Activated CD8-positive, alpha-beta memory T cell treated with anti-CD3 and anti-CD28 coated beads, Interleukin-2, amount 50 U/mL, for 4 hours (primary cell): Measurements from ENCODE around the gene CACNA1E.

Experiments
- DNase-seq: peaks from one replicate; pipeline ENCODE4 v3.0.0-alpha.2; 2020

Gene CACNA1E

DNA sequence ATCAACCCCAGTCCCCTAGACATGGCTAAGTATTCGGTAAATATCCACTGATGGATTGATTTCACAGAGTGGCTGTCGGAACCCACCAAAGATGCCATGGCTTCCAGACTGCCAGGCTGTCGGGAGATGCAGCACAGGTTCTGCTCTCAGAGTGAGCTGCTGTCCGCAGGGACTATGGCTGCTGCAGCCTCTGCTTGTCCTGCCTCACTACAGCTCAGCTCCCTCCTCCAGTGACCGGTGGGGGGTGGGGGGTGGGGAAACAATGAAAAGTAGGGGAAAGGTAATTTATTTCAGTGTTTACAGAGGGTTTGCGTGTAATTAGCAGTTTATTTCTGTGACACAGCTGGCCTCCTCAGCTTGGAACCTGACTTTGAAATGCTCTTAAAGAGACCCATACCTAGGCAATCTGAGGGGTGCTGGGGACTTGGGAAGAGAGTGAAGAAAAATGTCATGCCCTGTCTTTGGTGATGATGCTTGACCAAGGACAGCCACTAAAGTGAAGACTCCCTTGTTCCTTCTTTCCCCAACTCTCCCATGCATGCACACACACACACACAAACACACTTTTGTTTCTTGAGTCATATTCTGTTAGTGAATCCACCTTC, 109.0 kb downstream of the CACNA1E start:
- DNase-seq: no peak

DNA sequence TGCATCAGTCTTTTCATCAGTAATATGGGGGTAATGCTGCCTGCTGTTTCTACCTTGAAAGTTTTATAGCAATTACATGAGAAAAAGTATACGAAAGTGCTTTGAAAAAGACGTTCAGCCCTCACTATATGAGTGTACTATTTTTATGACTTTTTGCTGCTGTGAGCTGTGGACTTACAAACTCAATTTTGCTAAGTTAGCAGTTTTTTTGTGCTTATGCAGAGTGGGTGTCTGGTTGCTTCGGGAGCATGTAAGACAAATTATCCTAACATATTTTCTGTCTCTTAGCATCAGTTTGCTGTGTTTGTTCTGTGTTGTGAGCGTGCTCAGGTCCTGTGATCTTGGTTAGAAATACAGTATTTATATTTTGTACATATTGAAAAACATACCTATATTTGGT, 109.7 kb downstream of the CACNA1E start:
- DNase-seq: no peak

DNA sequence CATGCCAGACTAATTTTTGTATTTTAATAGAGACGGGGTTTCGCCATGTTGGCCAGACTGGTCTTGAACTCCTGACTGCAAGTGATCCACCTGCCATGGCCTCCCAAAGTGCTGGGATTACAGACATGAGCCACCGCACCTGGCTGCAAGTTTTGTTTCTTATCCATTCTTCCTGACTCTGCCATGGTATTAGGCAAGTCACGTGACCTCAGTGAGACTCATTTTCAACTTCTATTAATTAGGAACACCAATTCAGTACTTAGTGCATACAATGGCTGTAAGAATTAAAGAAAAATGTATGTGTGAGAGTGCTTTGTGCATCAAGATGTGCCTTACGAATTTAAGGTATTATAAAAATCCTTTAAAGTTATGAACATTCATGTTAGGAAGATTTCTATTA, 111.2 kb downstream of the CACNA1E start:
- no peak for DNase-seq

DNA sequence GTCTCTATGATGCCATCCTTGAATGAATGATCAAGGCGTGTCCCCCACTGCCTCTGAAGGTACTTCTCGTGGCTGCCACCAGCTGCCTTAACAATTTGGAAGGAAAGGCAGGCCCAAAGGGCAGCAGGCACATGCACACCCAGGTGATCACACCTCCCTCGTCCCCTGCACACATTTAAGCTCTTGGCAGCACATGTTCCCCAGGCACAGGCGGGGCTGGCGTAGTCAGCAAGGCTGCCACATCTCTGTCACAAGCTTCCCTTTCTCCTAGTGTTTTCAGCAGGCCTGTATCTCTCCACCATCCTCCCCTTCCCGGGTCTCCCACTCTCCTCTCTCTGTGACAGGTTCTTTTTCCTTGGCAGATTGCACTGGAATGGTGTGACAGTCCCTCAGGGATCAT, 111.9 kb downstream of the CACNA1E start:
- DNase-seq: no peak

DNA sequence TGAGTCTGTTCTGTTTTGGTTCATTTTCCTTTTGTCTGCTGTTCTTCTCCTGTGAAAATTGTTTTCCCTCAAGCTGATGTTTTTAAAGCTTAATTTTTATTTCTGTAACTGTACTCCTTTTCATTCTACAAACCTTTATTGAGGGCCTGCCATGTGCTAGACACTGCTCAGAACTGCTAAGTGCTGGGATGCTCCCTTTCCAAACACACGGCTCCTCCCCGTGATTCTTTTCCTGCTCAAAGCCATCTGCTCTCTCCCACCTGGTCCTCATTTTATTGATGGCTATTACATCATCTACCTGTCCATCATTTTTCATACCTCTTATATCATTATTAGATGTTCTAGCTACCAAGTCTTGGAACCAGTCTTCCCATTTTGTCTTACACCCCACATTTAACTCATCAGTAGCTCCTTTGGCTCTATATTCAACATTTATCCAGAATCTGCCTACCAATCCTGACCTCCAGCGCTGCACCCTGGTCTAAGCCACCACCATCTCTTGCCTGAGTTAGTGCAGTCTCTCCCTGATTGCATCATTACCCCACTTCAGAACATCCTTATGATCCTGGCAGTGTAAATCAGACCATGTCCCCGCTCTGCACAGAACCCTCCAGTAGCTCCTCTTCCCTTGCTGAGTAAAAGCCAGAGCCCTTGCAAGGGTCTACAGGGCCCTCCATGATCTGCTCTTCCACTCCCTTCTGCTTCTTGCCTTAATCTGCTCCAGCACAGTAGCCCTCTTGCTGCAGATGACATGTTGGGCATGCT, 118.1 kb downstream of the CACNA1E start:
- no peak for DNase-seq

DNA sequence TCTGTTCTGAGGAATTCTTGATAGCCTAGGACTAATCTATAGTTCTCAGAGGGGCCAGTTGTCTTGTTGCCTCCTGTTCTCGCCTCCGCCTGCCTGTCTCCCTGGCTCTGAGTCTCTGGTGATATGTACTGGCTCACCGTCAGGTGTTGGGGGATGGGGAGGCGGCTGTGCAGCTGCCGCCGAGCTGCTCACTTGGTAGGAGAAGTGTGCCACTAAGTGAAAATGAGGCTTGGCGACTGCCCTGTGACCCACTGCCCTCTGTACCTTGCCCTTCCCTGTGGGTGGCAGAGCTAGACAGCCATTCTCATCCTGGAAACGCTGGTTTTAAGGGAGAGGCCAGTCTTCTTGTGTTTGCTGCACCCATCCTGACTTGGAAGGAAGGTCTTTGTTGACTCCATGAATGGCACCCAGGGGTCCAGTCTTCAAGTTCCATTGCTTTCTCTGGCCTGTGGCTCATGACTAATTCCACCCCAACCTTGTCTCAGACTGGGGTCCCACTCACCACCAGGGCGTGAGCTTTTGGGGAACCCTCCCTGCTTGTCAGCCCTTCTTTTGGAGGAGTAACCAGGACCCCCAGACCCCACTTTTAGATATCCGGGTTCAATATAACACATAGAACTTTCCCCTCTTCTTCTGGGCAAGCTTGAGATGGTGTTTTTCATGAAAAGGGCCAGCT, 120.6 kb downstream of the CACNA1E start:
- DNase-seq: no peak

DNA sequence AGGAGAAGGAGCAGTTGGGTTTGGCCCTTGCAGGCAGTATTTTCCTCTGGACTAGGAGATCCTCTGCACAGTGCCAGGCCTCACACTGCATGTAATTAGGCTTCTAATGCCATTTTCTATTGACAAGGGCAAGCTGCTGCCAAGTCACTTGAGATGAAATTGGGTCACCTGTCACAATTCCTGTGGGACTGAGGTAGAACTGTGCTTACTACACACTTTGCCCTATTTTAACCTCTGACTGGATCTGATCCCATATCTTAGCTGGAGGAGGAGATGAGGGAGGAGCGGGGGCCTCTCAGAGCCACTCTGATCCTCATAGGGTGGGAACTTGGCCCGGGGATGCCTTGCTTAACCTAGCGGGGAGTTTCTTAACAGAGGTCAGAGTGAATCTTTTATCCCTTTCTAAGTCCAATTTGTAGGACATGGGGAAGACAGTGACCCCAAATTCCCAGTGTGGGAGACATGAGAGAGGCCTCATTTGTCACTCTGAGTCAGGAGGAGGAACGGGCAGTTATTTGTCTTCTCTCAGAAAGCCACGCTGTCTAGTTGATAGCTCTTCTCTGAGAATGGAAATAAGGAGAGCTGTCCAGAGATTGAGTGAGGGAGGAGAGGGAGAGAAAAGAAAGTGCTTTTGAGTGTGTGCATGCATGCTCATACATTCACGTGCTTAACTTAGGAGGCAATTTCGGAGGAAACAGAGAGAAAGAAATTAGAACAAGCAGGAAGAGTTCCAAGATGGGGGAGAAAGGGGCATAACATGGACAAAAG, 121.3 kb downstream of the CACNA1E start:
- DNase-seq: no peak

DNA sequence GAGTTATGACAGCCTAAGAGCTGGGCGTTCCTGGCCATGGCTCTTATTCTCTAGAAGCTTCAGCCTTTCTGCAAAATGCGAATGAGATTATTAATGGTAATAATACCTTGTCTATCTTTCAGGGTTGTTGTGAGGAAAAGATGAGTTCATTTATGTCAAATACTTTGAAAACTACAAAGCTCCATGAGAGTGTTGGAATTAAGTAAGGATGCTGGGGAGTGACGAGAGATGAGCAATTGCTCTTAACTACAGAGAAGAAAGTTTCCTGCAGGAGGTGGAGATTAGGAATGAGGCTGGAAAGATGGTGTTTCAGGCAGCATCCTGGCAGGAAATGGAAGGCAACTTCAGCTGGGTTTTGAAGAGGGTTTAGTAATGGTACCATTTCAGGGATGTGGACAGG, 124.2 kb downstream of the CACNA1E start:
- DNase-seq: no peak

DNA sequence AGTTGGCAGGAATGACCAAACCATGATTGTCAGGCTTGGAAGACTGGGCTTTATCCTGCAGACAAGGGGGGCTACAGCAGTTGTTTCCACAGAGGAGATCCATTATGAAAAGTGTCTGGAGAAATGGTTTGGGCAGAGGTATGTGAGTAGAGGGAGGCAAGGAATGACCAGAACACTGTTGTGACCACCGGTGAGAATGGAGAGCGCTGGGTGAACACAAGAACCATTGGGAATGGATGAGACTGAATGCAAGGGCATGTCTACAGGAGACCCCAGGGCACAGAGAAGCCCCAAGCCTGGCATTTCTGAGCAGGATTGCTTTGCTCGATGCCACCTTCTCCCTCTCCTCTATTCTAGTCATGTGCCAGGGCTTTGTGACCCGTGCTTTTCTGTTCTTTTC, 125.1 kb downstream of the CACNA1E start:
- DNase-seq: no peak

DNA sequence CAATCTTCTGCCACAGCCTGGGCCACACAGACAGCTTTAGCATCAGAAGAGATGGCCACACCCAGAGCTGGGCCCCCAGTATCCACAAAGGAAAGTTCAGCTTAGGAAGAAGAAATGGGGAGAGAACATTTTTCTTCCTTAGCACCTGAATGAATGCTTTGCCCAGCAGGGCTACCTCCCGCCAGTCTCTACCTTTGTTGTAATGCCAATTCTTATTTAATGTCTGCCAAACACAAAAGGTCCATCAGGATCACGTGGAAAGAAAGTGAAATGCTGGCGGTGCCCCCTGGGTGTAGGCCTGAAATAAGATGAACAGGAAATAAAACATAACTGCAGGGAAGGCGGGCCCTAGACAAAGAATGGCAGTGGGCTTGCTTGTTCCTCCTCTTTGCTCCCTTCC, 125.6 kb downstream of the CACNA1E start:
- DNase-seq: no peak

DNA sequence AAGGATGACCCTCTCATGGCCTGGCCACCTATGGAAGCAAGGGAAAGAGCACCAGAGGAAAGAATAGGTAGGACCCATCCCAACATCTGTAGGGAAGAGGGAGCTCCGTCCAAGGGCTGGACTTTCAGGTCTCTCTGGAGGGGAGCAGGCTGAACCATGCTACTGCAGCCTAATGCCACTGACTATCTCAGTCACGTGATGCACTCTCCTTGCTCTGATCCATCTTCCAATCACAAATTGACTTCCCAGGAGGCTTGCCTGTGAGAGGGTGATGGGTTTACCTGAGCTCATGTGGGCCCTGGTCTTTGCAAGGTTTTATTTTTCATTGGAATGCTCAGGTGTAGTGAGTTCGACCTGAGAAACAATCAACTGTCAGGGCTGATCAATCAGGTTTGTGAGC, 128.8 kb downstream of the CACNA1E start:
- no peak for DNase-seq

DNA sequence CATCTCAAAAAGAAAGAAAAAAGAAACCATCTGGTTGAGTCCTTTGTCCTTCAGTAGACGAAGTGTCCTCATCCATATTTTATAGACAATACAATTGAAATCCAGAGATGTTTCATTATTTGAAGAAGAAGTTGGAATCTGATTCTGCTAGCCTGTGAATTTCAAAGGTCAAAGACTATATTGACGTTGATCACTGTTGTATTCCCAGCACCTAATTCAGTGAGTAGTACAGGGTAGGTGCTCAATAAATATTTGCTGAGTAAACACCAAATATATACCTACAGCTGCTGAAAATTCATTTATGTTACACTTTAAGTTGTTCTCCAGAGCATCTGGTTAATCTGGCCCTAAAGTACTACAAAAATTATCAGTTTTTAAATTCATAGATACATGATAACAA, 135.2 kb downstream of the CACNA1E start:
- DNase-seq: no peak

DNA sequence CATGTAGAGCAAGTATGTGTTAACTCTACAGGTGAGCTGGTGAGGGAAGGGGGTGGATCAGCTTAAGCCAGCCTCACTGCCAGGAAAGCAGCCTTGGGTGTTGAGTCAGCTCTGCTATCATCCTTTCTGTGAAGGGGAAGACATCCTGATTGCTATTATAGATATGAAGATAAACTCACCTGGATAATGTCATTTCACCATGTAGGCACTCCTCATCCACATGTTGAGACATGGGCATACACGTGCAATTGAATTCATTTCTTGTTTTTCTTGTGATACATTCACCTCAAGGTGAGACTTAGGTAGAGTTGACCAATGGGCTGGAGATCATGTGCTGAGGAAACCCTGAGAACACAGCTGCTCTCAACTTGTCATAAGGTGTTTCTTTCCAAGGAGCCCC, 136.9 kb downstream of the CACNA1E start:
- DNase-seq: no peak

DNA sequence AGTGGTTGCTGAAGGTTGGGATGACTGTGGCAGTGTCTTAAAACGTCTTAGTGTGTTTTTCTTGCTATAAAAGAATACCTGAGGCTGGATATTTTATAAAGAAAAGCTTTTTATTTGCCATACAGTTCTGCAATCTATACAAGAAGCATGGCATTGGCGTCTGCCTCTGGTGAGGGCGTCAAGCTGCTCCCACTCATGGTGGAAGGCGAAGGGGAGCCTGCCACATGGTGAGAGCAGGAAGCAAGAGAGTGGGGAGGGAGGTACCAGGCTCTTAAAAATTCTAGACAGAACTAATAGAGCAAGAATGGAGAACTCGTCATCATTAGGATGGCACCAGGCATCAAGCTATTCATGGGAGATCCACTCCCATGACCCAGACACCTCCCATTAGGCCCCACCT, 140.5 kb downstream of the CACNA1E start:
- DNase-seq: no peak

DNA sequence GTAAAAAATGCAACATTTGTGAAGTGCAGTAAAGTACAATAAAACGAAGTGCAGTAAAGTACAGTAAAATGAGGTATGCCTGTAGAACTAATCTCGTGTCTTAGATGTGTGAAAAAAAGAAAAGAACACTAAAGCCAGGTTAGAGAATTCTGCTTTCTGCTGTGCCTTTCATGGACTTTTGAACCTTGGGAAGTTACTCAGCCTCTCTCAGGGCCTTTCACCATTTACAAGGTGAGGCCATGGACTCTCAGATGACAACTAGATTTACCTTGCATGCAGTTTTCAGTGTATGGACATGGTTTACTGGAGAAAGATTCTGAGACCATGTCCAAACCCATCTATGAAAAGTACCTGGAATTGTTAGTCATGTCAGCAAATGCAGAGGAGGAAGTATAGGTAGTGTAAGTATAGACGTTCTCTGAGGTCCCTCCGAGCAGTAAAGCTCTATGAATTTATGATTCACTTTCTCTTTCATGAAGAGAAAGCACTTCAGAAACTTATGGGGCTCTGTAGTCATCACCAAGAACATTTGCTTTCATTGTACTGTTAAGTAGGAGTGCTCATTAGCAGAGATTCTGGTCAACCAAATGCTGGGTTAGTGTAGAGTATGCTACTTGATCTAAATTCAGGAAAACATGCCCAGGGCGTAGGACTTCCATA, 143.1 kb downstream of the CACNA1E start:
- DNase-seq: no peak

DNA sequence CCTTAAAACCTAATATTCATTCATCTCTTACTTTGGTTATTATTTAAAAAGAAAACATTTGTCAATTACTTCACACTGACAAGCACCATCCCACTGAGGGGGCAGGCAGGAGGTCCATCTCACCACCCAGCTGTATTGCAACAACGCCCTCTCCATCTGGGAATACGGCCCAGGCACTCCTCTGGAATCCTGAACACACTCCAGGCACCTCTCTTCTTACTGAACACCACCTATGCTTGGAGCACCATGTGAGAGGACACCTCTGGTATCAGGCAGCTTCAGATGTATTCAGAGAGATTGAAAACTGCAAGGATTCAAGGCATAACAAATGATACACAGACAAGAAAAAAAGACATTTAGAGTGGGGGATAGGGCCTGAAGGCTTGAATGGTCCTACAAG, 147.1 kb downstream of the CACNA1E start:
- no peak for DNase-seq

DNA sequence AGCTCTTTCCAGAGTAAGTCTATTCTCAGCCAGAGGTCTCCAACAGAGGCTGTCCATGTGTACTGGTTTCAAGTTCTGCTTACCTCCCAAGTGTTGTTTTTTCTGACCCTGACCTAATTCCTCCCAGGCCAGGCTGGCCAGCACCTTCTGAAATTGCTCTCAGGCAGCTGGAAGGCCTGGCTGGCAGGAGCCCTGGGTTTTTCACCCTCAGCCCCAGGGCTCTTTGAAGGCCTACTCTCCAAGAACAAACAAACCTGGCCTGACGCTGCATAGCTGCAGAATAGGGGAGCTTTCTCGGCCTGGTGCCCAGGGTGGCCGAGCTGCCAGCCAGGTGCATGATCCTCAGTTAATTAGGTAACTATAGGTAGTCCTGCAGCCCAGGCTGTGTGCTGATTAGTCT, 147.5 kb downstream of the CACNA1E start:
- DNase-seq: no peak

DNA sequence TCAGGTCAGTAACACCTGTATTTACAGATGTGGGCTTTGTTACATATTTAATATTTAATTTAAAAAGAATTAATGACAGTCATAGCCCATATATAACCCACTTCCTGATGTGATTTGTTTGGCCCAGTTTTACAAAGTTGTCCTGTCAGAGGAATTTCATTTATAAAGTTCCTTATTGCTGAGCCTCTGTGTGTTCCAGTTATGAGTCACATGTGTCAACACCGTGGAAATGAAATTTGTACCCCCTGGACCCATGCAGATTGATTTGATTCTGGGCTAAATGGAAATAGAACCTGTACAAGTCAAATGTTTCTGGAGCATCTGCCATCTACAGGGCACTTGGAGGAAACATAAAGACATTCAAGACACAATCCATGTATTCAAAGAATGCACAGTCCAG, 149.2 kb downstream of the CACNA1E start:
- no peak for DNase-seq

DNA sequence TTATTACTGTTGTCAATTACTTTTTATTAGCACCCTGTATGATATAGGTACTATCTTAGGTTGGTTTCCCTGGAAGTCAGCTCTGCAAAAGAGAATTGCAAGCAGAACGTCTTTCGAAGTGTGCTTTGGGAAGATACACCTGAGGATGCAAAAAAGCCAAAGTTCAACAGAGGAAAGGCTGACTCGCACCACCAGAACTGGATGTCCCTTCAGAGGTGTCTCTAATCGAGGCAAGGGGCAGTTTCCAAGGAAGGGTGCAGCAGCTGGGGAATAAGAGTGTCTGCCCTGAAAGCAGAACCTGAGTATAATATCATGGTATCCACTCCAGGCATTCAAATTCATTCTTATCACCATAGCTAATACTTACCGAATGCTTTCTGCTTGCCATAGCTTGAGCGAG, 149.6 kb downstream of the CACNA1E start:
- no peak for DNase-seq

DNA sequence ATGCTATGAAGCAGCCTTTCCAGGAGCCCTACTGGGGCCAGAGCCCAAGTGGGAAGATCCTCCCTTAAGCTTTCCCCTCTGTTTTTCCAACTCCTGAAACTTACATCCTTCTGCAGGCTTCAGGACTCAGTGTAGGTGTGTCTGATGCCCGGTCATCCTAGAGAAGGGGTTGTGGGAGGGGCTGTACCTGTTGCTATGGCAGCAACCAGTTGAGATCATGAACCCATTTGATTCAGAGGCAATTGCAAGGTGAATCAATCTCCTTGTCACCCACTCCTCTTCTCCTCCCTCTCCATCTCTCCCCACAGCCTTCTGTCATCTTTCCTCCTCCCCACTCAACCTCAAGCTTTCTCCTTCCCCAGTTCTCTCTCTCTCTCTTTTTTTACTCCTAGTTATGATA, 151.8 kb downstream of the CACNA1E start:
- DNase-seq: no peak

DNA sequence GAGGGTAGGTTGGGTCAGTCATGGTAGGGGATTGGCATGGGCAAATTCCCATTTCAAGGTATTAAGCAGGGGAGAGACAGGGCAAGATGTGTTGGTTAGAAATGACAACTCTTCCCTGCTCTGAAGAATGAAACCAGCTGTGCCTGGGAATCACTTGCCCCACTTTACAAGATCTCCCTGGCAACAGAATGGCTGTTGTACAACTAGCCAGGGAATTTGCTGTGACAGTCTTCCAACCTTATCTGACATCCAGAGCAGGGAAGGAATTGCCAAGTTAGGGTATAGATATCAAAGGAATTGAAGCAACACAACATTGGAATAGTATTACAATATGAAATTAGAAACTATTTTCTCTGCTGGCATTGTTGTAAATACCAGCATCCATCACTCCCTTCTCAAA, 154.7 kb downstream of the CACNA1E start:
- no peak for DNase-seq

DNA sequence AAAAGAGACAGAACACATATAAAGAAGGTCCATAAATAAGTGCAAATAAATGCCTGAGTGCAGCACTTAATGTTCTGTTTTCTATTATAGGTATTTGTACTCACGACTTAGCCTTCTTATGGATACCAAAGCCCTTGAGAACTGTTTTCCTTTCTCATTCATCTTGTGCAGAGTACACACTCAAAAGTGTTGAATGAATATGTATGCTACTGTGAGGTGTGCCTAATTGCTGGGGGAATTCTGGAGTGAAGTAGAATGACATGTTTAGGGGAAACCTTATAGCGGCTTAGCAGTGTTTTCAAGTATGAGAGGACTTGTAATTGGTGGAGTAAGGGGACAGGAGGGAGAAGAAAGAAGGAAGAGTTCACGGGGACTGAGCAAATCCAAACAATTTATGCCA, 157.6 kb downstream of the CACNA1E start:
- no peak for DNase-seq

DNA sequence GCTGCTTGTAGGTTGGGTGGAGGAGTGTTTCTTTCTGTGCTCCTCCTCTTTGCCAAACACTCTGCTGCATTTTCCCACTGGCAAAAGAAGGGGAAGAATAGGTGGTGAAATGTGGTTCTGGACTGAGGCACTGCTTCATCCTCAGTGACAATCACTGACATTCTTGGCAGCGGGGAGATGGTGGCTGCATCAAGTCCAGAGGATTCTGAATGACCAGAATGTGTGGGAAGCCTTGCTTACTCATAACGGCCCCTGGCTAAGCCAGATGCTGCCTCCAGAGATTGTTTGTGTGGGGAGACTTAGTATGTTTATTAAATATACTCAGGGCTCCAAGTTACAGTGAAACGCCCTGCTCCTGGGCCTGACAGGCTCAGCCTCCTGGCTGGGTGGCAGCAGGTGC, 160.3 kb downstream of the CACNA1E start:
- no peak for DNase-seq
